Gastrocnemius medialis (tissue), 4 donors: ENCODE results near the gene XYLB.

Experiments used
- CTCF ChIP-seq, 5 experiments: fragments of 450-650 bp in 3 of 5; fragments of 200-600 bp in 2 of 5; sonication (generic) in 2 of 5; IDR thresholded peaks in 4 of 5; conservative IDR thresholded peaks in 1 of 5; 1 replicate in 4 of 5; 2 replicates in 1 of 5; pipeline ENCODE4 v1.5.1; 2016 to 2019; ENCODE audit warnings: antibody characterized with exemption in 5 of 5, mild to moderate bottlenecking in 3 of 5, moderate library complexity in 3 of 5
- POLR2A ChIP-seq, 2 donors: fragments of 450-650 bp; IDR thresholded peaks; one replicate each; pipeline ENCODE4 v1.6.1; 2017; ENCODE audit warnings: antibody characterized with exemption in 2 of 2, mild to moderate bottlenecking in 2 of 2, moderate library complexity in 2 of 2

- no peak for TF ChIP-seq CTCF (IDR thresholded peaks at IDR 0.05 in 4 of 5, conservative IDR thresholded peaks at IDR 0.05 in 1 of 5)
- TF ChIP-seq POLR2A (IDR thresholded peaks at IDR 0.05): no peak
Observed at GRCh38 chr3:38306941-38307340, 39.6 kb upstream of the XYLB start.
